Ramos (cell line): ENCODE results near the gene ANKRD42.
"Not testable (repeated sequence)": the region's sequence is repeated elsewhere in the genome, so short reads cannot be mapped to it uniquely, and the experiment has no call there.

ENCODE experiments used
- in situ Hi-C: fragments of 300-500 bp; cut with MboI; formaldehyde crosslinking; loops from one replicate; pipeline ENCODE4 v1.14.3; 2022; ENCODE audit warnings: low sequenced_read_pairs; ENCODE audit not compliant: unreplicated experiment

The ANKRD42 gene

GRCh38 chr11:83222499-83222898 is 29.0 kb downstream of the ANKRD42 start:
- in situ Hi-C loops, result no loop called here

GRCh38 chr11:83223457-83223856 is 29.9 kb downstream of the ANKRD42 start:
- in situ Hi-C loops, result no loop called here

- in situ Hi-C loops, result no loop called here
Measured at GRCh38 chr11:83235825-83236224, 42.3 kb downstream of the ANKRD42 start.

GRCh38 chr11:83238111-83238510 is 44.6 kb downstream of the ANKRD42 start:
- in situ Hi-C loops, result no loop called here

GRCh38 chr11:83241291-83241946 is 47.9 kb downstream of the ANKRD42 start:
- in situ Hi-C loops, result no loop called here

GRCh38 chr11:83249445-83249844 is 55.9 kb downstream of the ANKRD42 start:
- in situ Hi-C loops, result no loop called here

- in situ Hi-C loops, result loop anchor here (10.0 kb wide), 1 partner anchor 345 kb away; the partner anchor contains the start of genes DDIAS and PRCP
Measured at GRCh38 chr11:83249972-83250593, 56.6 kb downstream of the ANKRD42 start.

GRCh38 chr11:83252266-83252665 is 58.8 kb downstream of the ANKRD42 start:
- in situ Hi-C loops, result loop anchor here (10.0 kb wide), 1 partner anchor 347 kb away; the partner anchor contains the start of genes DDIAS and PRCP

- in situ Hi-C loops, result loop anchor here (10.0 kb wide), 1 partner anchor 348 kb away; the partner anchor contains the start of genes DDIAS and PRCP
Measured at GRCh38 chr11:83252941-83253340, 59.4 kb downstream of the ANKRD42 start.

- in situ Hi-C loops, result loop anchor here (10.0 kb wide), 1 partner anchor 351 kb away; the partner anchor contains the start of genes DDIAS and PRCP
Measured at GRCh38 chr11:83255366-83255765, 61.9 kb downstream of the ANKRD42 start.

- in situ Hi-C loops, result loop anchor here (10.0 kb wide), 1 partner anchor 352 kb away; the partner anchor contains the start of genes DDIAS and PRCP
Measured at GRCh38 chr11:83256602-83257340, 63.3 kb downstream of the ANKRD42 start.

GRCh38 chr11:83257761-83258168 is 64.3 kb downstream of the ANKRD42 start:
- in situ Hi-C loops, result loop anchor here (10.0 kb wide), 1 partner anchor 353 kb away; the partner anchor contains the start of genes DDIAS and PRCP

- in situ Hi-C loops, result loop anchor here (10.0 kb wide), 1 partner anchor 355 kb away; the partner anchor contains the start of genes DDIAS and PRCP
Measured at GRCh38 chr11:83259559-83259958, 66.0 kb downstream of the ANKRD42 start.

- in situ Hi-C loops, result no loop called here
Measured at GRCh38 chr11:83265331-83265730, 71.8 kb downstream of the ANKRD42 start.

GRCh38 chr11:83269080-83269479 is 75.6 kb downstream of the ANKRD42 start:
- in situ Hi-C loops, result not testable (repeated sequence)

- in situ Hi-C loops, result not testable (repeated sequence)
Measured at GRCh38 chr11:83271734-83272133, 78.2 kb downstream of the ANKRD42 start.

- in situ Hi-C loops, result no loop called here
Measured at GRCh38 chr11:83272627-83273026, 79.1 kb downstream of the ANKRD42 start.

GRCh38 chr11:83275888-83276641 is 82.6 kb downstream of the ANKRD42 start:
- in situ Hi-C loops, result no loop called here

- in situ Hi-C loops, result no loop called here
Measured at GRCh38 chr11:83278351-83278750, 84.8 kb downstream of the ANKRD42 start.

- in situ Hi-C loops, result loop anchor here (10.0 kb wide), 1 partner anchor 375 kb away; the partner anchor contains the start of genes DDIAS and PRCP
Measured at GRCh38 chr11:83280256-83280655, 86.7 kb downstream of the ANKRD42 start.
